Ishikawa (cell line): ENCODE data around the gene KLHDC4.

ENCODE experiments used
- CEBPB ChIP-seq: IDR thresholded peaks from 2 replicates; pipeline ENCODE4 v1.6.1; 2012
- CREB1 ChIP-seq: IDR thresholded peaks from 2 replicates; pipeline ENCODE4 v1.6.1; 2012; ENCODE audit warnings: low read depth
- EGR1 ChIP-seq: IDR thresholded peaks from 2 replicates; pipeline ENCODE4 v1.6.1; 2012
- EP300 ChIP-seq: IDR thresholded peaks from 2 replicates; pipeline ENCODE4 v1.6.1; 2012; ENCODE audit warnings: borderline replicate concordance
- MAX ChIP-seq: IDR thresholded peaks from 2 replicates; pipeline ENCODE4 v1.6.1; 2012
- NFIC ChIP-seq: IDR thresholded peaks from 2 replicates; pipeline ENCODE4 v1.6.1; 2012
- RAD21 ChIP-seq: IDR thresholded peaks from 2 replicates; pipeline ENCODE4 v1.6.1; 2012; ENCODE audit warnings: low read depth
- REST ChIP-seq: IDR thresholded peaks from 2 replicates; pipeline ENCODE4 v1.6.1; 2012; ENCODE audit warnings: low read depth, mild to moderate bottlenecking
- TAF1 ChIP-seq: IDR thresholded peaks from 2 replicates; pipeline ENCODE4 v1.6.1; 2012; ENCODE audit warnings: low read depth, mild to moderate bottlenecking
- TEAD4 ChIP-seq: IDR thresholded peaks from 2 replicates; pipeline ENCODE4 v1.6.1; 2012
- USF1 ChIP-seq: IDR thresholded peaks from 2 replicates; pipeline ENCODE4 v1.6.1; 2012
- YY1 ChIP-seq: IDR thresholded peaks from 2 replicates; pipeline ENCODE4 v1.6.1; 2012; ENCODE audit warnings: low read depth
- ZBTB7A ChIP-seq: IDR thresholded peaks from 2 replicates; pipeline ENCODE4 v1.6.1; 2012; ENCODE audit warnings: low read depth

The KLHDC4 gene

GRCh38 chr16:87735270-87736007, 30.3 kb downstream of the KLHDC4 start:
- TF ChIP-seq CREB1 (no peak), TEAD4 (no peak), EGR1 (no peak), YY1 (no peak), USF1 (no peak), TAF1 (no peak), MAX (no peak), ZBTB7A (no peak), REST (no peak), RAD21 (no peak), CEBPB (no peak), EP300 (no peak), NFIC (no peak)

- TF ChIP-seq ZBTB7A: no peak
Observed at GRCh38 chr16:87734644-87735043, 31.1 kb downstream of the KLHDC4 start.

- TF ChIP-seq EGR1 (no peak), USF1 (no peak), YY1 (no peak), CREB1 (no peak), NFIC (no peak), MAX (no peak)
Observed at GRCh38 chr16:87733190-87733589, 32.6 kb downstream of the KLHDC4 start.

GRCh38 chr16:87731607-87732006, 34.2 kb downstream of the KLHDC4 start:
- TF ChIP-seq REST (no peak), NFIC (no peak), MAX (no peak), USF1 (no peak), TAF1 (no peak), EGR1 (no peak), CREB1 (no peak)

- no peak for TF ChIP-seq CEBPB
- no peak for TF ChIP-seq TEAD4
Observed at GRCh38 chr16:87729266-87729954, 36.4 kb downstream of the KLHDC4 start.

GRCh38 chr16:87728026-87728425, 37.8 kb downstream of the KLHDC4 start:
- no peak for TF ChIP-seq USF1
- no peak for TF ChIP-seq YY1
- TF ChIP-seq ZBTB7A: no peak
- no peak for TF ChIP-seq TEAD4
- TF ChIP-seq NFIC: no peak
- TF ChIP-seq CEBPB: no peak
- TF ChIP-seq REST: no peak
